Measurements from ENCODE around the gene TMEM82. TPM values are rescaled to one million over a fixed set of nuclear protein-coding genes. Genes with fewer than 3 reads are reported as not detected.

The TMEM82 gene
- total RNA-seq, 1 donor from 2014 or later, result not detected

DNA sequence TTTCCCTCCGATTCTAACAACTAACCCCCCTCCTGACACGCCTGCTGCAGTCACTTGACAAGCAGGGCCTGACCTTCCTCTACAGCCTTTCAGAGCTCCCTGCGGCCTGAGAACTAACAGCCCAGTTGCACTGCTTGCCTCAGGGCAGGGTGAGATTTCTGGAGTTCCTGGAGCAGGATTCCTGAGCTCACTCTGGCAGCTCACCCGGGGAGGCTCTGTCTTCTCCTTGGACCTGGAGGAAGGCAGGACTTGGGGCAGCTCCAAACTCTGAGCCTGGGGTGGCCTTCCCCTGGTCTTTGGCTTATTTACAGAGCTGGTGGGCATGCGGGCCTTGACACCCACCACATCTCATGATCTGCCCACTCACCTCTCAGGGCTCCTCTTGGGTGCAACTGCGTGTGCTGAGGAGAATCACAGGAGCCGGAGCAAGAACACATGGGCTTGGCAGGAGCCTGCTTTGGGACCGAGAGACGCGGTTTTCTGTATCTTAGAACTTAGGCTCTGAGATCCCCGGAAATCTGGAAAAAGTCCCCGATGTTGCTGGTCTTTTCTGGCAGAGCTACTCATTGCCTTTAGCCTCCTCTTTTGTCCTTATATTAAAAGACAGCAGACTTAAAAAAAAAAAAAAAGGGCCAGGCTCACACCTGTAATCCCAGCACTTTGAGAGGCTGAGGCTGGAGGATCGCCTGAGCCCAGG is 19.3 kb upstream of the TMEM82 start:
- Mint-ChIP-seq H3K27ac (ENCODE audit: unreplicated experiment) (no peak overlapping the region), H3K9me3 (ENCODE audit: unreplicated experiment) (no peaks in the 10 kb centered on the region), H3K4me1 (ENCODE audit: low read depth, unreplicated experiment) (peaks cover 1% of the 10 kb centered on the region), H3K36me3 (ENCODE audit: low read depth, unreplicated experiment) (peaks cover 22% of the 10 kb centered on the region), H3K27me3 (ENCODE audit: low read depth, unreplicated experiment) (no peaks in the 10 kb centered on the region), H3K4me3 (ENCODE audit: unreplicated experiment) (no peak overlapping the region)
- no peak overlapping the region for H2AFZ ChIP-seq (ENCODE audit: low read depth, low read length)
- H3K36me3 ChIP-seq (ENCODE audit: insufficient read depth, low read length), result peaks cover 8% of the 10 kb centered on the region
- DNase-seq (ENCODE audit: low read depth), result no peak
- no peaks in the 10 kb centered on the region for H3K27me3 ChIP-seq (ENCODE audit: insufficient read depth, low read length)
- no peak overlapping the region for H3K4me3 ChIP-seq (ENCODE audit: insufficient read depth, low read depth, low read length)
- no peak overlapping the region for H3K9ac ChIP-seq (ENCODE audit: low read length)
- TF ChIP-seq, protein P1, sequence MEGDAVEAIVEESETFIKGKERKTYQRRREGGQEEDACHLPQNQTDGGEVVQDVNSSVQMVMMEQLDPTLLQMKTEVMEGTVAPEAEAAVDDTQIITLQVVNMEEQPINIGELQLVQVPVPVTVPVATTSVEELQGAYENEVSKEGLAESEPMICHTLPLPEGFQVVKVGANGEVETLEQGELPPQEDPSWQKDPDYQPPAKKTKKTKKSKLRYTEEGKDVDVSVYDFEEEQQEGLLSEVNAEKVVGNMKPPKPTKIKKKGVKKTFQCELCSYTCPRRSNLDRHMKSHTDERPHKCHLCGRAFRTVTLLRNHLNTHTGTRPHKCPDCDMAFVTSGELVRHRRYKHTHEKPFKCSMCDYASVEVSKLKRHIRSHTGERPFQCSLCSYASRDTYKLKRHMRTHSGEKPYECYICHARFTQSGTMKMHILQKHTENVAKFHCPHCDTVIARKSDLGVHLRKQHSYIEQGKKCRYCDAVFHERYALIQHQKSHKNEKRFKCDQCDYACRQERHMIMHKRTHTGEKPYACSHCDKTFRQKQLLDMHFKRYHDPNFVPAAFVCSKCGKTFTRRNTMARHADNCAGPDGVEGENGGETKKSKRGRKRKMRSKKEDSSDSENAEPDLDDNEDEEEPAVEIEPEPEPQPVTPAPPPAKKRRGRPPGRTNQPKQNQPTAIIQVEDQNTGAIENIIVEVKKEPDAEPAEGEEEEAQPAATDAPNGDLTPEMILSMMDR (IDR thresholded peaks at IDR 0.05; ENCODE audit: insufficient read depth, low read depth, low read length), result no peak
- TF ChIP-seq EZH2 (IDR thresholded peaks at IDR 0.05; ENCODE audit: insufficient read depth, low read length), result no peak
- H3K27ac ChIP-seq (ENCODE audit: low read depth, low read length), result no peak overlapping the region
- peaks cover 8% of the 10 kb centered on the region for H4K20me1 ChIP-seq (ENCODE audit: insufficient read depth, low read length)
- no peak overlapping the region for H3K4me2 ChIP-seq (ENCODE audit: low read length)
- H3K4me1 ChIP-seq (ENCODE audit: insufficient read depth, low read length), result no peaks in the 10 kb centered on the region
- H3K79me2 ChIP-seq (ENCODE audit: insufficient read depth, low read length), result no peaks in the 10 kb centered on the region
- FAIRE-seq, result no peak
- H3K9me3 ChIP-seq (ENCODE audit: insufficient read depth, low read depth, low read length), result no peaks in the 10 kb centered on the region

DNA sequence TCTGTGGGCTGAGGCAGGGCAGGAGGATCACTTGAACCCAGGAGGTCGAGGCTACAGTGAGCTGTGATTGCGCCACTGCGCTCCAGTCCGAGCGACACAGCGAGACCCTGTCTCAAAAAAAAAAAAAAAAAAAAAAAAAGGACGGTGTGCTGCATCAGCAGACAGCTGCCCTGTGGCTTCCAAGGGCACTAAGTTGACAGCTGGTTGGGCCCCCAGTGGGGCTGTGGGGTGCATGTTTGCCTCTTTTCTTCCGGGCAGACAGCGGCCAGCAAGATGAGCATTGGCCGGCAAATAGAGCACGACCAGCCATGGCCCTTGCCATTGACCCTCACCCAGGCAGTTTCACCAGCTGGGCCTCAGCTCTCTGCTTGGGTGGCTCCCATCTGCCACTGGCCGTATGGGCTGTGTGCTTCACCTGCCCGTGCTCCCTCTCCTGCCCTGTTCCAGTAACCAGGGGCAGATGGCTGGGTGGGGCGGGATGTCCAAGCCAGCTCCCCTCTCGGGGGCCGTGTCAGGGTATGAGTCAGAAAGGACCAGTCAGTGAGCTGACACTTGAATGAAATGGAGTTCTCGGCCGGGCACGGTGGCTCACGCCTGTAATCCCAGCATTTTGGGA is 18.6 kb upstream of the TMEM82 start:
- H3K36me3 Mint-ChIP-seq (ENCODE audit: low read depth, unreplicated experiment), result peaks cover 22% of the 10 kb centered on the region
- H3K27me3 ChIP-seq (ENCODE audit: insufficient read depth, low read length), result no peaks in the 10 kb centered on the region
- no peaks in the 10 kb centered on the region for H3K9me3 ChIP-seq (ENCODE audit: insufficient read depth, low read depth, low read length)
- H3K27ac Mint-ChIP-seq (ENCODE audit: unreplicated experiment), result no peak overlapping the region
- no peak overlapping the region for H3K4me2 ChIP-seq (ENCODE audit: low read length)
- H3K27me3 Mint-ChIP-seq (ENCODE audit: low read depth, unreplicated experiment), result no peaks in the 10 kb centered on the region
- peaks cover 8% of the 10 kb centered on the region for H4K20me1 ChIP-seq (ENCODE audit: insufficient read depth, low read length)
- no peaks in the 10 kb centered on the region for H3K79me2 ChIP-seq (ENCODE audit: insufficient read depth, low read length)
- H3K4me3 Mint-ChIP-seq (ENCODE audit: unreplicated experiment), result no peak overlapping the region
- no peaks in the 10 kb centered on the region for H3K4me1 ChIP-seq (ENCODE audit: insufficient read depth, low read length)
- H2AFZ ChIP-seq (ENCODE audit: low read depth, low read length), result no peak overlapping the region
- TF ChIP-seq, protein P1 (IDR thresholded peaks at IDR 0.05; ENCODE audit: insufficient read depth, low read depth, low read length), result no peak
- TF ChIP-seq EZH2 (IDR thresholded peaks at IDR 0.05; ENCODE audit: insufficient read depth, low read length), result no peak
- H3K36me3 ChIP-seq (ENCODE audit: insufficient read depth, low read length), result peaks cover 7% of the 10 kb centered on the region
- no peak overlapping the region for H3K27ac ChIP-seq (ENCODE audit: low read depth, low read length)
- FAIRE-seq (no peak), DNase-seq (ENCODE audit: low read depth) (no peak)
- no peaks in the 10 kb centered on the region for H3K9me3 Mint-ChIP-seq (ENCODE audit: unreplicated experiment)
- no peak overlapping the region for H3K9ac ChIP-seq (ENCODE audit: low read length)
- H3K4me1 Mint-ChIP-seq (ENCODE audit: low read depth, unreplicated experiment), result peaks cover 1% of the 10 kb centered on the region
- H3K4me3 ChIP-seq (ENCODE audit: insufficient read depth, low read depth, low read length), result no peak overlapping the region

Data from astrocyte (in vitro differentiated cells and primary cell).